Hippocampal formation (tissue), 2 donors: ENCODE data around the gene OR52E8.

Experiments
- DNase-seq, 2 donors: peaks; one replicate each; lab custom pipeline; 2025; lab: John Stamatoyannopoulos, UW

OR52E8 gene

DNA sequence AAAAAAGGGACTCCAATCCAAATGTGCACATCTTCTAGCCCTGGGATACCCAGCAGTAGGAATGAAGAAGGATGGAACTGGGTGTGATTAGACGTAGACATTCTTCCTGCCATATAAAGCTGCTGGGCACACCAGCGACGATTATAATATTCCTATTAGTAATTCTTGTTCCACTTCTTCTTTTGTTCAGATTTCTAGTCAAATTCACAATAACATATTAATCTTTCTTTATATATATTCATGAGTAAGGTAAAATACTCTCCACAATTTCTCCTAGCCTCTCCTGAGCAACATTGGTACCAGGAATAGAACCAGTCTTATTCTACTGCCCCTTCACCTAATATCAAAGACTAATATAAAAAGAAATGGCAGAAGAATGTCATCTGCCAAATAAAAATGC is at the start of gene OR52E8:
Gene OR52E8, minus strand, starts transcription at position 101 of the 400 bp plus-strand sequence. Its CDS starts 0 bp downstream, at position 101.
- no peak for DNase-seq

DNA sequence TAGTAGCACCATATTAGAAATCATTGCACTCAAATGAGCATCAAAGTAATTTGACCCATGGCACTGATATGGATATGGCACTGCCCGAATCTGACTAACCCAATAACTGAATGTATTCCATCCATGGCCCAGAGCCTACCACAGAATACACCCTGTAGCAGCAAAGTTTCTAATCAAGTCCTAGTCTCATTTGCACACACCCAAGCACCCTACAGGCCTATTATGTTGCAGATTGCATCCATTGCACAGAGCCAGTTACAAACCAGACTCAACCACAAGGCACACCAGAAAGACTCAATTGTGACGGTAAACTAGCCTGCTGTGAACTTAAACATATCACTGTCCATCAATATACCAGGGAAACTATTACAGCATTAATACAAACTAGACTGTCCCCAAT is 42.0 kb upstream of the OR52E8 start:
- no peak for DNase-seq

DNA sequence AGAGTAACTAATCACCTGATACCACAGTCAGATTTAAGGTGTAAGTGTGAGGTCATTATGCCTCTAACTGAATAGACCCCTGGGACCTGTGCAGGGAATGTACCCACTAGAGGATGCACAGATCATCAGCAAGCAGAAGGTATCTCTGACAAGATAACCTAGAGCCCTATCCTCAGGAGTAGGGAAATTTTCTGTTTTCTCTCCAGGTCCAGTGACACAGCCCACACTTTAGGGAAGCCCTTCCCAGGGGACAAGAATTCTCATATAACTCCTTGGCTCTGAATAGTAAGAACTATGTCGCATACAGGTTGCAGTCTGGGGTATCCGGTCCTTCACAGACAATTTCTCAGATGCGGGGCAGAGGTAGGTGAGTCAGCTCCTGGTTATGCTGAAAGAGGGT is 35.4 kb upstream of the OR52E8 start, which contains the start of gene OR52E5:
Gene OR52E5, plus strand, starts transcription at position 301 of the 400 bp plus-strand sequence. CDS start 7,569 bp downstream, outside the sequence.
- no peak for DNase-seq

DNA sequence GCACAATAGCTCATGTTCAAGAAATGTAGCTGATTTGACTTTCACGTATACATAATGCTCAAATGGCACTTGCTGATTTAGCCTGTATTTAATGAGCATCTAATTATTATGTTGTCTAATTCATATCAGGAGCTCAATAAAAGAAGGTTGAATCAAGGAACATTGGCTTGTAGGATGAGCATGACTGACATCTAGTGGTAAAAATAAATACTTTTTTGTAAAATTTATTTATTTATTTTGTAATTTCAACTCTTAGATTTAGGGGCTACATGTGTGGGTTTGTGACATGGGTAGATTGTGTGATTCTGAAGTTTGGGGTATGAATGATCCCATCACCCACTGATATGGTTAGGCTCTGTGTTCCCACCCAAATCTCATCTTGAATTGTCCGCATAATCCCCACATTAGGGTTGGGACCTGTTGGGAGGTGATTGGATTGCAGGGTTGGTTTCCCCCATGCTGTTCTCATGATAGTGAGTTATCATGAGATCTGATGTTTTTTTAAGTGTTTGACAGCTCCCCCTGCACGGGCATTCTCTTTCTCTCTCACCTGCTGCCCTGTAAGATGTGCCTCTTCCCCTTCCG is 33.8 kb upstream of the OR52E8 start:
- peak in 1 of 2 donors; percentile 2 for DNase-seq

DNA sequence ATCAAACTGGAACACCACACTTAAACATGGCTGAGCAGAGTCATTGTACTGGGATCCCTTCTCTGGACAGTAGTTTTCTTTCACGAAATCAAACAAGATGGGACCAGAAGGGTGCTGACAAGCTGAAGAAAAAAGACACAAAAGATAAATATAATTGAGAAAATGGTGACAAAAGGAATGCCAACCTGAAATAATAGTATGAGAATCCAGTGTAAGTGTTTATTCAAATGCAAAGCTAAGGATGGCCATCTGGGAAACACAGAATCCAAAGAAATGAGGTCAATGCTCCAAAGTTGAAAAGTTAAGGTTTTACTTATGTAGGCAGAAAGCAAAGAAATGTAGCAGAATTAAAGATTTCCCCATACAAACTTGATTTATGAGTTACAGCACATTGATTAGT is 30.2 kb upstream of the OR52E8 start:
- DNase-seq, result no peak

DNA sequence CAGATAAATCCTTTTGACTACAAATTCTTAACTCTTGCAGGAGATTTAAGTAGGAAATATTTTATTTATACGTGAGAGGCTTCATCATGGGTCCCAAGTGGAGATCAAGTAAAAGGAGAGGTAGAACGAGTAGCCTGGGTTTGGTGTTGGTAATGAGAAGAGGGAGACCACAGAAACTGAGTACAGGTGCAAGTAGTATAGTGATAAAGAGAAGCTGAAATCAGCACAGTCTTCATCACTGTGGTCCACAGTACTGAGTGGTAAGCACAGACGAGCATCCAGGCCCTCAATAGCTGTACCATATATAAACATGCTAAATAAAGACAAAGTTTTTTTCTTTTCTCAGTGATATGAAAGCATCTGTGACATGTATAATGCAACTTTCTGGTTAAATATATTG is 29.7 kb upstream of the OR52E8 start:
- DNase-seq, result no peak

DNA sequence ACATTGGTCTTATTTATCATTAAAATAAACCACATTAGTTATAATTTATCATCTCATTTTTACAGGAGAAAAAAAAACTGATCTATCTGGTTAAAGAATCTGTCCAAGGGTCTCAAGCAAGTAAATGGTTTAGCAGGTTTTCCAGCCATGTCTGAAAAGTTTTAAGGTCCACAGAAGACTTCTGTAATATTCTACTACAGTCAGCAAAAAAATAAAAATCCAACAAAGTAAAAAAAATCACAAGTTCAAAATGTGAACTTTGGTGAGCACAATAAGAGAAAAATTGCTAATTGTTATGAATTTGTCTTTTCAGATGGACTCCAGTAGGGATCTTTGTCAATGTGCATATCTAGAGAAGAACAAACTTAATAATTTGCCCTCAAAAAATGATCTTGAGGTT is 24.3 kb upstream of the OR52E8 start:
- DNase-seq, result no peak

DNA sequence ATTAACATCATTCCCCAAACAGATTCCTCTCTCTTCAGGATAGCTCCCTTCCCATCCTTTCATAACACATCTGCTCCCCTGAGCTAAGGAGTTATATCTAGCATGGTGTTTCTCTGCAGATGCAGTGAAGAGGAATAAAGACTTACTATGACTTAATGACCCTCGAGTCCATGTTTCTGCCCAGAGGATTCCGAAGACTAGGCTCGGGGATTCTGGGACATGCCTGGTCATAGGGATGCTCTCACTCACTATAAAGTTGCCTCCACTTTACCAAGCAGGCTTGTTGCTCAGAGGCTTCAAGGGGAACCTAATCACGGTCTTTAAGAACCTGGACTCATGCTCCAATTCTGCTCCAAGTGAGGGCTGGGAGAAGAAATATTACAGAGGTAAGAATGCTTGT is 22.8 kb upstream of the OR52E8 start, which contains the start of gene OR52E4:
Gene OR52E4, plus strand, starts transcription at position 301 of the 400 bp plus-strand sequence. CDS start 3,664 bp downstream, outside the sequence.
- DNase-seq, result no peak

DNA sequence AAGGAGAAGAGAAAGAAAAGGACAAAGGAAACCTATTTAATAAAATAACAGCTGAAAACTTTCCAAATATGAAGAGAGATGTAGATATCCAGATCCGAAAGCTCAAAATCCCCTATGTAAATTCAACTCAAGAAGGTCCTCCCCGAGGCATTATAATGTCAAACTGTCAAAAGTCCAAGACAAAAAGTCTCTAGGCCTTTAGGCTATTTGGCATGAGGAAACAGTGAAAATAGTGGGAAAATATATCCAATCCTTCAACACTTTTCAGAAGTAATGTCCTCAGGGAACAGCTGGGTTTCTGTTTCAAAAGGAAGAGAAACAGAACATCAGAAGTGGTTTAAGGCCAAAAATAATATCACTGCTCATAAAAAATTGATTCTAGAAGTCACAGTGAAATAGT is 21.1 kb upstream of the OR52E8 start:
- no peak for DNase-seq

DNA sequence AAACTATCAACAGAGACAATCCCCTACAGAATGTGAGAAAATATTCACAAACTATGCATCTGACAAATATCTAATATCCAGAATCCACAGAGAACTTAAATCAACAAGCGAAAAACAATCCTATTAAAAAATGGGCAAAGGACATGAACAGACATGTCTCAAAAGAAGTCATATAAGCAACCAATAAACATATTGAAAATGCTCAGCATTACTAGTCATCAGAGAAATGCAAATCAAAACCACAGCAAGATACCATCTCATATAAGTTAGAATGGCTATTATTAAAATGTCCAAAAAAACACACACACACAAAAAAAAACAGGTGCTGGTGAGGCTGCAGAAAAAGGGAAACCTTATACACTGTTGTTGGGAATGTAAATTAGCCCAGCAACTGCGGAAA is 8.3 kb upstream of the OR52E8 start:
- DNase-seq, result no peak

DNA sequence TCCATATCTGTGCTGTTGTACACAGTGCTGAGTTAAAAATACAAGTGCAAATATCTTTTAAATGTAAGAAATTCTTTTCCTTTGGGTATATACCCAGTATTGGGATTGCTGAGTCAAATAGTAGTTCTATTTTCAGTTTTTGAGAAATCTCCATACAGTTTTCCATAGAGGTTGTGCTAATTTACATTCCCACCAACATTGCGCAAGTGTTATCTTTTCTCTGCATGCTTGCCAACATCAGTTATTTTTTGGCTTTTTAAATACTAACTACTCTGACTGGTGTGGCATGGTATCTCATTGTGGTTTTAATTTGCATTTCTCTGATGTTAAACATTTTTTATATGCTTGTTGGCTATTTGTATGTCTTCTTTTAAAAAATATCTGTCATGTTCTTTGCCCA is 6.5 kb downstream of the OR52E8 start:
- DNase-seq, result no peak

DNA sequence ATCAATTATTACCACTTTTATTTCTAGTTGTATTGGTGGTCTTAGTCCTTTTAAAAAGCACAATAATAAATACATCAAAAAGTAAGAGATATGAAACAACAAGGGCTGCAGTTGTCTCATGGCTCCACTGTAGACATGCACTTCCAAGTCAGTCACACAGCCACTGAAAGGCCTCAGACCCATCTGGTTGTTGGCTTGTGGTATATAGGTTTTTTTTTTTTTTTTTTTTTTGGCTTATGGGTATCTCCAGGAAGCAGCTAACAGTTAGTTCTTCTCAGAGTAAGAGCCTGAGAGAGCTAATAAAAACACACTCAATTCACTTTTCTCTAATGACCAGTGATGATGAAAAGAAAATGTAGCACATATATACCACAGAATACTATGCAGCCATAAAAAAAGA is 9.8 kb downstream of the OR52E8 start:
- DNase-seq, result no peak

DNA sequence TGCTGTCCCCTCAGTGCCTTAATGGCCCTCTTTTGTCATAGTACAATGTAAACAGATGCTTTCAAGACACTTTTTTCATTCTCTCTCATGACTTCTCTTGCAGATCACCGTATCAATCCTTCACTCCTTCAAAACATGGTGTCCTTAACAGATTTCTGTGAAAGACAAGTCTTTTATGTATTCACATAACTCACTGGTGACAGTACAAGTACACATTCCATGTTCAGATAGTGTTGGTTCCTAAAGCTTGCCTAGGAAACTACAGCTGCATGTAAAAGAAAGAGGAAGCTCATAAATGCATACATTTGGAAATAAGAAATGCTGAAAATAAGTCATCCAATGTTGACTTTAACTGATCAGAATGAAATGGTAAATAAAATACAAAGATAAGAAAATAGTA is 10.8 kb downstream of the OR52E8 start:
- DNase-seq, result no peak

DNA sequence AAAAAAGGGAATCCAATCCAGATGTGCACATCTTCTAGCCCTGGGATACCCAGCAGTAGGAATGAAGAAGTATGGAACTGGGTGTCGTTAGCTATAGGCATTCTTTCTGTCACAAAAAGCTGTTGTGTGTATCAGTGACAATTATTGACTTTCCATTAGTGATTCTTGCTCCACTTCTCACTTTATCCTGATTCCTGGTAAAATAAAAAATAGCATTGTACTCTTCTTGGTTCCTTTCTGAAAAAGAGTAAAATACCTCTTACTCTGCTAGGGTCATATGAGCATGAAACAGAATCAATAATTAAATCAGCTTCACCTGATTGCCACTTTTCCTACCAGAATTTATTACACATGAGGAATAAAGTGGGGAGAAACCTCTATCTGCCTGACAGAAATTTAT is 15.7 kb downstream of the OR52E8 start, which contains the start of gene OR52E6:
Gene OR52E6, minus strand, starts transcription at position 101 of the 400 bp plus-strand sequence. Its CDS starts 0 bp downstream, at position 101.
- DNase-seq, result no peak

DNA sequence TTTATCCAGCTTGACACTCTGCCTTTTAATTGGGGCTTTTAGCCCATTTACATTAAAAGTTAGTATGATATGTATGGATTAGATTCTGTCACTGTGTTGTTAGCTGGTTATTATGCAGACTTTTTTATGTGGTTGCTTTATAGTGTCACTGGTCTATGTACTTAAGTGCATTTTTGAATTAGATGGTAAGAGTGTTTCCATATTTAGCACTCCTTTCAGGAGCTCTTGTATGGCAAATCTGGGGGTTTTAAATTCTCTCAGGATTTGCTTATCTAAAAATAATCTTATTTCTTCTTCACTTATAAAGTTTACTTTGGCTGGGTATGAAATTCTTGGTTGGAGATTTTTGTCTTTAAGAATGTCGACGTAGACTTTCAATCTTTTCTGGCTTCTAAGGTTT is 19.8 kb downstream of the OR52E8 start:
- no peak for DNase-seq

DNA sequence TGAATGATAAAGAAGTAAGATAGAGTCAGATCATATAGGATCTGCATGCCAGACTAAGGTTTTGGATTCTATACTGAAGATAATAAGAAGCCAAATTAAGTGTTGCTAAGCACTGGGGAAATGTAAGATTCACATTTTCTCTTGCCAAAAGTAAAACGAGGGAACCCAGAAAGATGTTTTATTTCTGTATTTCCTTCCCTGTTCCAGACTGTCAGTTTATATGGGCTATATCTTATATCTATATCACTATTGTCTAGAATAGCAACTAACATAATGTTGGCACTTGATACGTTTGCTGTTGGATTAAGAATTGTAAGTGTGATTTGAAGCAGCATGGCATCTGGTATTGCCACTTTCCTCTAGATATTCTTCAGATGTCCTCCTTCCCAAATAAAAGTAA is 24.0 kb downstream of the OR52E8 start:
- DNase-seq, result no peak

DNA sequence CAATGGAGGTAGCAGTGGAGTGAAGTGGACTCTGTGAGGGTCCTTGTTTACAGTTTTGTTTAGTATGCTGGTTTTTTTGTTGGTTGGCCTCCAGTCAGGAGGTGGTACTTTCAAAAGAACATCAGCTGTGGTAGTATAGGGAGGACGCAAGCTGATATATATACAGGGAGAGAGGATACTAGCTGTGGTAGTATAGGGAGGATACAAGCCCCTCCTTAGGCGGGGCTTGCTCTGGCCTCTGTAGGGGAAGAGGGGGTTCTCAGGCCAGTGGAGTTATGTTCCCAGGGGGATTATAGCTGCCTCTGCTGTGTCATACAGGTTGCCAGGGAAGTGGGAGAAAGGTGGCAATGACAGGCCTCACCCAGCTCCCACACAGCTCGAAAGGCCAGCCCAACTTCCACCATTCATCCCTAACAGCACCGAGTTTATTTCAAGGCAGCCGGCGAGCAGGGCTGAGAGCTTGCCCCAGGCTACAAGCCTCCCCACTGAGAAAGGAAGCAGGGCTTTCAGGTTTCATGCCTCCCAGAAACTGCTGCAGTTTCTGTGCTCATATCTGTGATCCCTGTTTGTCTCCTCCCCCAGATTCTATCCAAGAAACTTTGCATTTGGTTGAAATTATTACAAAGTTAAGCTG is 26.2 kb downstream of the OR52E8 start:
- DNase-seq, result no peak

DNA sequence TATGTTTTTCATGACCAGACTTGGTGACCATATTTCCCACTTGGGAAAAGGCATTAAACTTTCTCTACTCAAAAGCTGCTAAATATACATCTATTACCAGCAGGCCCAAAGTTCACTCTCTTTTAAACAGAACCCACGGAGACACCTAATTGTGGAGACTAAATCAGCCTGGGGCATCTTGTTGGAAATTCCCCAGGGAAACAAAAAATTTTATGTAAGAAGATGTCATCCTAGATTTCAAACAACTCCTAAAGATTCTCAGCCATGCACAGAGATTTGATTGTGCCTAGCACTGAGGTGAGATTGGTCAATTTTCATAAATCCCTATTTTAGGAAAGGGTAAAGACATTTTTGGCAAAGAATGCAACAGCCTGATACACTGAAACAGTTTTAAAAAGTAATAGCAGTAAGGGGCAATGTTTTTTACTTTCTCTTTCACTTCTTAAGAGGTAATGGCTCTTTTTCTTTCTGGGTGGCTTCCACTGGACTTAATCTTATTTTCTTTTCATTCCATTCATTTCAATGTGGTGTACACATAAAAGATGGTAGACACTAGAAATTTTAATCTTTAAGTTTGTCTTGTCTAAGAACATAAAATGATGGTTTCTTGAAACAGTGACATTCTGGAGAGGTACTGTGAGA is 39.1 kb downstream of the OR52E8 start:
- DNase-seq, result no peak

DNA sequence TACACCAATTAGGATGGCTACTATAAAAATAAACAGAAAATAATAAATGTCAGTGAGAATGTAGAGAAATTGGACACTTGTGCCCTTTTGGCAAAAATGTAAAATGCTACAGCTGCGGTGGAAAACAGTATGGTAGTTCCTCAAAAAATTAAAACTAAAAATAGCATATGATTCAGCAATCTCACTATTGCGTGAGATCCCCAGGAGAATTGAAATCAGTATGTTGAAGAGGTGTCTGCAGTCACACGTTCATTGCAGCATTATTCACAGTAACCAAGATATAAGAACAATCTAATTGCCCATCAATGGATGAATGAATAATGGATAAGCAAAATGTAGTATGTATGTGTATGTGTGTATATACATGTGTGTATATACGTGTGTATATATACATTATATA is 42.0 kb downstream of the OR52E8 start:
- no peak for DNase-seq

DNA sequence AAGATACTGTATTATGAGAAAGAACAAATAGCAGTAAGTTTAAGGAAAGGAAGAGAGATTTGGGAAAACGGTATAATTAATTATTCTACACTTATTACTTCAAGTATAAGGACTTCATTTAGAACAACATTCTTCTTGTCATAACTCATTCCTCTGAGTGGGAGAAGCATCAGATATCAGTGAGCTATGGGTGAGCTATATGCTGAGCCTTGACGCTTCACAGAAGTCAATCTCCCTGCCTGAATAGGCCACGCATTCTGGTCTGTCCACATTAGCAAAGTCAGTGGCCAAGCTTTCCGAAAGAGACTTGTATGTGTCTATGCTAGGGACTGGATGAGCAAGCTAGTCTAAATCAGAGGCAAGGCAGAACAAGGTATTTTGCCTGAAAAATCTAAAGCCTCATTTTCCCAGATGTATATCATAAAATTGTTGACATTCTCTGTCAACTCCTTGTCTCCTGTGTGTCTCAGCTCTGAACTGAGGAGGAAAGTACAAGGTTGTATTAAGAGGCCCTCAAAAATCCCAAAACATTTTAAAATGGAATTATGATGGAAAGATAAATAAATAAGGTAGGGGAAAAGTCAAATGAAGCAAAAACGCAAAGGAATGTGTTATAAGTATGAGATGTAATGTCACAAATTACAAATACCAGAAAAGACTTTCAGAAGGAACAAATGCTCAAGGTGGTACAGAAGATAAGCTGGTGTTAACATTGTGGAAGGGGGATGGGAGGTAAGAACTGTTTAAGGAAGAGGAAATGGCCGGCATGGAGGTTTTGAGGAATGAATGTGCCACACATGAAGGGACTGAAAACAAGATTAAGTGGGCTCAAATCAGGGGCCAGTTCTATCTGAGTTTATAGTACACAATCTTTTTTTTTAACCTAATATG is 47.3 kb downstream of the OR52E8 start:
- DNase-seq, result no peak

DNA sequence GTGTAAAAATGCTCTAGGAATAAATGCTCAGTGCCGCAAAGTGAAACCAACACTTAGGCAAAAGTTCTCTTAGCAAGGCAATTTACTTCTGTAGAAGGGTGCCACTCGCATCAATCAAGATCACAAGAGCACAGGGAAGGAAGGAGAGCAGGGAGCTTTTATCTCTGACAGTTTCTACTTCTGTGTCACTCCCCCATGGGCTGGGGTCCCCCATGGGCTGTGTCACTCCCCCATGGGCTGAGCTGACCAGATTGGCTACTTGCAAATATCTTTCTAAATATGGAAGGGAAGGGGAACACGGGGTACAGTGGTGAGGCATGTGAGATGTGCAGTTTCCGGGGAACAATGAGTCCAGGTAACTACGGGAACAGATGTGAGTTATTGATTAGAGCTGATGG is 48.4 kb downstream of the OR52E8 start:
- DNase-seq, result no peak

DNA sequence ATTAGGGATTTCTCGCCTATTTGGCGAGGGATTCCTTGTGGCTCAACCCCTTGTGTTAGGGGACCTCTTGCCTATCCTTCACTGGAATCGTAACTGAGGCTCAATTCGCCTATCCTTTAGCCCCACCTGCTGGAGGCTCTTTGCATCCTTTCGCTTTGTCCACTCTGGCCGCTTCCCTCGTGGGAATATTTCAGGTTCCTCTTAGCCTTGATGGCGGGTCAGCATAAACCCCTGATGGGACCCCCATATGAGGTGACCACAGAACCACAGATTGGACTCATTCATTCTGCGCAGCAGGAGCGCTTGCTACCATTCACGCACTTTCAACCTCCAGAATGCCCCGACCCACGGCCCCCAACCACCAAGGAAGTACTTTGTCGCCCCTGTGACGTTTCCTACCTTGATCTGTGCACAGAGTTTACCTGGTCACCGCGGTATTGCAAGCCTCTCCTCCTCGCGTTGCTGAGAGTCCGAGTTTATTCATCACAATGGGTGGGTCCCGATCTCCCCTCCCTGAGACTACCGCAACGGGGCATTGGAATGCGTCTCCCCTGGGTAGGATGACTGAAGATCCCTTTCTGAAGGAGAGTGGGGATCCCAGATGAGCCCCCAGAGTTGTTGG is 48.9 kb downstream of the OR52E8 start, which contains the start of gene OR52N2:
Gene OR52N2, plus strand, starts transcription at position 425 of the 622 bp plus-strand sequence. CDS start 11,412 bp downstream, outside the sequence.
- peak; percentile 50 to 67 for DNase-seq
